ENCODE measurements around the gene NRSN2.

- TF ChIP-seq EZH2 (IDR thresholded peaks at IDR 0.05) = no peak
- TF ChIP-seq POLR2AphosphoS5 (IDR thresholded peaks at IDR 0.05; ENCODE audit: borderline replicate concordance, low read depth, low read length) = no peak
Measured at GRCh38 chr20:334578-334977, 12.3 kb upstream of the NRSN2 start.
